Muscle layer of colon (tissue), 2 donors: ENCODE measurements around the gene SYNE3.

Experiments used
- H3K27ac ChIP-seq: one replicate; pipeline ENCODE4 v1.7.0; 2013; ENCODE audit warnings: low read depth, mild to moderate bottlenecking, low read length, moderate library complexity
- H3K27me3 ChIP-seq, 2 donors: one replicate each; pipeline ENCODE4 v1.7.0; 2013; ENCODE audit warnings: low read length in 2 of 2, mild to moderate bottlenecking in 2 of 2; ENCODE audit not compliant: insufficient read depth in 2 of 2, control insufficient read depth in 1 of 2
- H3K36me3 ChIP-seq: one replicate; pipeline ENCODE4 v1.7.0; 2013; ENCODE audit warnings: mild to moderate bottlenecking, low read length; ENCODE audit not compliant: insufficient read depth
- H3K4me1 ChIP-seq: one replicate; pipeline ENCODE4 v1.7.0; 2013; ENCODE audit warnings: mild to moderate bottlenecking, low read length; ENCODE audit not compliant: insufficient read depth
- H3K4me3 ChIP-seq, 2 donors: one replicate each; pipeline ENCODE4 v1.7.0; 2013; ENCODE audit warnings: low read length in 2 of 2, low read depth in 1 of 2, mild to moderate bottlenecking in 1 of 2, moderate library complexity in 1 of 2
- H3K9ac ChIP-seq: one replicate; pipeline ENCODE4 v1.7.0; 2013; ENCODE audit warnings: low read length
- H3K9me3 ChIP-seq: one replicate; pipeline ENCODE4 v1.7.0; 2013; ENCODE audit warnings: mild to moderate bottlenecking, low read length
- donor health status: abdominal sarcoma.
- donor health status: Adenocarcinoma of cecum.

SYNE3 gene

GRCh38 chr14:95482627-95483308 is 33.7 kb downstream of the SYNE3 start:
- Histone ChIP-seq H3K36me3 (no peaks in the 10 kb centered on the region), H3K9ac (no peak overlapping the region), H3K27me3 (no peaks in the 10 kb centered on the region), H3K4me3 (no peak overlapping the region), H3K27ac (no peak overlapping the region), H3K9me3 (no peaks in the 10 kb centered on the region), H3K4me1 (peaks cover 28% of the 10 kb centered on the region)

DNA sequence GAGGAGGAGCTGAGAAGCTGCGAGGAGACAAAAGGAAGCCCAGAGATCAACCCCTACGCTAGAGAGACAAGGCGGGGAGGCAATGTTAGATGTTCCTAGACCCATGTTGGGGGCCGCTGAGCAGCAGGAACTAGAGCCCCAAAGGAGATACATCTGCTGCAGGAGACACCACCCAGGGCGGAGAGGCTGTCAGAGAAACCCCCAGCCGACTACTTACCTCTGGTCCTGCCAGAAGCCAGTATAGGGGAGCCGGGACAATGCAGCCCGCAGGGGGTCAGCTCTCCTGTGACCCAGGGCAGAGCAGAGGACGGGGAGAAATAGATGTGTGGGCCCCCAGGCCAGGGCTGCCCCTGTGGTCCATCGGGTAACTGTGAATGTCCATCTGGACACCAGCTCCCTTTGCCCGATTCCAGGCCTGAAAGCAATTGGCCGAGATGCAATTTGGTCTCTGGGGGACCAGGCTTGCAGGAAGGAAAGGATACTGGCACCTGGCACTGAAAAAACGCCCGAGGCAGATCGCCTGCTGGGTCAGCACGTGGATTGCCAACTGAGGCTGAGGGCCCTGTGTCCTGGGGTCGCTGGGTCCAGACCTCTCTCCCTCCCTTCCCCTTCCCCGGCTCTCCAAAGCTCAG is 34.9 kb downstream of the SYNE3 start:
- Histone ChIP-seq H3K4me3 (no peak overlapping the region), H3K4me1 (peaks cover 31% of the 10 kb centered on the region), H3K27me3 (no peaks in the 10 kb centered on the region), H3K9ac (no peak overlapping the region), H3K27ac (peak overlapping the region; percentile 7), H3K36me3 (no peaks in the 10 kb centered on the region), H3K9me3 (no peaks in the 10 kb centered on the region)

DNA sequence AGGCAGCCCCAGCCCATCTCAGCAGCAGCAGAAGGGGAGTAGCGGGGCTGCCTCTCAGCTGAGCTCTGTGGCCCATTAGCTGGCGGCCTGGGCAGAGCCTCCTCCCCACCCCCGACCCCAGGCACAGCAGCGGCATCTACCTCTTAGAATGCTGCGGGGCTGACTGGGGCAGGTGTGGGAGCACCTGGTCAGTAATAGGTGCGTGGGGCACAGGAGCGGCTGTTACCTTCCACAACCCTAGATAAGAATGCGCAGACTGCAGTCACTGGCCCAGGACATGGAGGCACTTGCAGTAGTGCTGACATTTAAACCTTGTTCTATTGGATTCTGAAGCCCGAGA is 35.6 kb downstream of the SYNE3 start:
- Histone ChIP-seq H3K9ac (no peak overlapping the region), H3K27ac (peak overlapping the region; percentile 7), H3K4me1 (peaks cover 31% of the 10 kb centered on the region), H3K4me3 (no peak overlapping the region), H3K27me3 (no peaks in the 10 kb centered on the region), H3K36me3 (no peaks in the 10 kb centered on the region), H3K9me3 (no peaks in the 10 kb centered on the region)

GRCh38 chr14:95480109-95480886 is 36.2 kb downstream of the SYNE3 start:
- H3K9ac ChIP-seq, result no peak overlapping the region
- H3K27ac ChIP-seq, result peak overlapping the region; percentile 7
- no peaks in the 10 kb centered on the region for H3K27me3 ChIP-seq
- no peak overlapping the region for H3K4me3 ChIP-seq
- no peaks in the 10 kb centered on the region for H3K36me3 ChIP-seq
- no peaks in the 10 kb centered on the region for H3K9me3 ChIP-seq
- peaks cover 31% of the 10 kb centered on the region for H3K4me1 ChIP-seq

GRCh38 chr14:95479494-95479893 is 37.0 kb downstream of the SYNE3 start:
- Histone ChIP-seq H3K27ac (no peak overlapping the region), H3K9me3 (no peaks in the 10 kb centered on the region), H3K4me3 (no peak overlapping the region), H3K27me3 (no peaks in the 10 kb centered on the region), H3K9ac (no peak overlapping the region), H3K4me1 (peaks cover 30% of the 10 kb centered on the region), H3K36me3 (no peaks in the 10 kb centered on the region)

DNA sequence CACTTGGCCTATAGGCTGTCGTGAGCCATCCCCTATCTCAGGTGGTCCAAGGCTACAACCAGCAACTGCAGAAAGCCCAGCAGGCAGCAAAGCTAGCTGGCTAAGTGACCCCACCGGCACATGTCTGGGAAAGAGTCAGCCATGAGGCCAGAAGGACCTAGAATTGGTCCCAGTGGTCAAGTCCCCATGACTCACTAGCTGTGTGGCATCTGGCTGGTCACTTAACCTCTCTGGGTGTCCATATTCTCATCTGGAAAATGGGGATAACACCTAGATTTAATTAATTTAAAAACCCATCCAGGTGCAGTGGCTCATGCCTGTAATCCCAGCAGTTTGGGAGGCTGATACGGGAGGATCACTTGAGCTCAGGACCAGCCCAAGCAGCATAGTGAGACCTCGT is 37.6 kb downstream of the SYNE3 start:
- Histone ChIP-seq H3K27ac (no peak overlapping the region), H3K9ac (no peak overlapping the region), H3K9me3 (no peaks in the 10 kb centered on the region), H3K27me3 (no peaks in the 10 kb centered on the region), H3K4me1 (peaks cover 24% of the 10 kb centered on the region), H3K4me3 (no peak overlapping the region), H3K36me3 (no peaks in the 10 kb centered on the region)

DNA sequence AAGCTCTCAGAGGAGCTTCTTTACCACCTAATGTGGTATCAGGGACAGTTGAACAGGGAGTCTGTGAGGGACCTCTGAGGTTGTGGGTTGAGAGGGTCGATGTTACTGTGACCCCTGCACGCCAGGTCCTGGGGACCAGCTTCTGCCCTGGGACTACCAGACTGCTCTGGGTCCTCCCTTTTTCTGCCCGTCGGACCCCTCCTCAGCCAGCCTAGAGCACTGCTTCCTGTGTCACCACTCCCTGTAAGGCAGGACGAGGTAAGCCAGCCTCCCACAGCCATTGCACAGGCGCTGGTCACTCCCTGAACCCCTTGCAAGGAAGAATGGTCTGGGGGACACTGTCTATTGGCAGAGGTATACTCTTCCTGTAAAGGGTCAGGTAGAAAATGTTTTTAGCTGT is 38.1 kb downstream of the SYNE3 start:
- H3K4me3 ChIP-seq, result no peak overlapping the region
- H3K27me3 ChIP-seq, result no peaks in the 10 kb centered on the region
- H3K4me1 ChIP-seq, result peaks cover 19% of the 10 kb centered on the region
- no peaks in the 10 kb centered on the region for H3K9me3 ChIP-seq
- no peak overlapping the region for H3K9ac ChIP-seq
- no peaks in the 10 kb centered on the region for H3K36me3 ChIP-seq
- no peak overlapping the region for H3K27ac ChIP-seq

GRCh38 chr14:95477411-95478269 is 38.8 kb downstream of the SYNE3 start:
- H3K36me3 ChIP-seq, result no peaks in the 10 kb centered on the region
- H3K4me3 ChIP-seq, result no peak overlapping the region
- H3K9ac ChIP-seq, result no peak overlapping the region
- peaks cover 16% of the 10 kb centered on the region for H3K4me1 ChIP-seq
- no peaks in the 10 kb centered on the region for H3K27me3 ChIP-seq
- H3K9me3 ChIP-seq, result no peaks in the 10 kb centered on the region
- no peak overlapping the region for H3K27ac ChIP-seq

GRCh38 chr14:95476747-95477146 is 39.7 kb downstream of the SYNE3 start:
- Histone ChIP-seq H3K27ac (no peak overlapping the region), H3K9me3 (no peaks in the 10 kb centered on the region), H3K36me3 (no peaks in the 10 kb centered on the region), H3K4me3 (no peak overlapping the region), H3K4me1 (peaks cover 24% of the 10 kb centered on the region), H3K9ac (no peak overlapping the region), H3K27me3 (no peaks in the 10 kb centered on the region)

- H3K4me3 ChIP-seq, result no peak overlapping the region
- H3K36me3 ChIP-seq, result no peaks in the 10 kb centered on the region
- no peaks in the 10 kb centered on the region for H3K9me3 ChIP-seq
- no peaks in the 10 kb centered on the region for H3K27me3 ChIP-seq
- H3K9ac ChIP-seq, result no peak overlapping the region
- H3K27ac ChIP-seq, result no peak overlapping the region
- H3K4me1 ChIP-seq, result peaks cover 35% of the 10 kb centered on the region
Observed at GRCh38 chr14:95475540-95476240, 40.8 kb downstream of the SYNE3 start.

- Histone ChIP-seq H3K27ac (no peak overlapping the region), H3K9me3 (no peaks in the 10 kb centered on the region), H3K27me3 (no peaks in the 10 kb centered on the region), H3K4me1 (peaks cover 35% of the 10 kb centered on the region), H3K4me3 (no peak overlapping the region), H3K36me3 (no peaks in the 10 kb centered on the region), H3K9ac (no peak overlapping the region)
Observed at GRCh38 chr14:95474941-95475340, 41.5 kb downstream of the SYNE3 start.
